ENCODE results near the gene CASZ1. TPM values are rescaled to one million over a fixed set of nuclear protein-coding genes. Genes with fewer than 3 reads are reported as not detected.

The CASZ1 gene
- total RNA-seq, 1 experiment from 2014 or later: 11.7 TPM

DNA sequence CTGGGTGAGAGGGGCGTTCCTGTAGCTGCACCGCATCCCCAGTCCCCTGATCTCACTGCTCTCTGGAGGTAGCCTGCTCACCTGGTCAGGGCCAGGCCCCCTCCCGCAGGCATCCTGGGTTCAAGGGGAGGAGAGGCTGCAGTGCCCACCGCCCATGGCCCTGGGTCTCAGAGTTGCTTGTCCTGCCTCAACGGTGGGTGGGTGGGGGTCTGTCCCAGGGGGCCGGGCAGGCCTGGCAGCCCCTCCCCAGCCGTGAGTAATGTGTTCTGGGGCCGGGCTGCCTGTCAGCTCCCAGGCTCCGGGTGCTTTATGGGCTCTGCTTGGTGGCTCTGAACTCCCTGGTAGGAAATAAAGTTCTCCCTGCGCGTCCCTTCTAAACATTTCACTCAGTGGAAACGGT, 126.9 kb downstream of the CASZ1 start:
- H3K27ac Mint-ChIP-seq: no peak overlapping the region
- no peaks in the 10 kb centered on the region for H3K36me3 Mint-ChIP-seq
- DNase-seq (ENCODE audit: low spot score) (no peak), ATAC-seq (no peak)
- H3K4me3 Mint-ChIP-seq: no peak overlapping the region
- H3K27me3 Mint-ChIP-seq (ENCODE audit: low read depth): no peaks in the 10 kb centered on the region
- CTCF ChIA-PET: interaction anchor here (1.1 kb wide), 1 partner anchor 39 kb away, joined by 3 read pairs; no protein-coding TSS in a partner anchor
- TF ChIP-seq FOXK1 (CRISPR knock-in tag; IDR thresholded peaks at IDR 0.05): no peak
- TF ChIP-seq NR1H2 (CRISPR knock-in tag; IDR thresholded peaks at IDR 0.05): no peak
- TF ChIP-seq ETV6 (CRISPR knock-in tag; IDR thresholded peaks at IDR 0.05): no peak
- TF ChIP-seq FOXP4 (CRISPR knock-in tag; IDR thresholded peaks at IDR 0.05): no peak
- TF ChIP-seq TEAD4 (CRISPR knock-in tag; IDR thresholded peaks at IDR 0.05): no peak
- TF ChIP-seq E2F4 (CRISPR knock-in tag; IDR thresholded peaks at IDR 0.05; ENCODE audit: borderline replicate concordance, low read depth): no peak
- TF ChIP-seq TCF7 (CRISPR knock-in tag; IDR thresholded peaks at IDR 0.05; ENCODE audit: low read depth): no peak
- no peak for TF ChIP-seq MLX (CRISPR knock-in tag; IDR thresholded peaks at IDR 0.05)
- no peak for TF ChIP-seq SOX15 (CRISPR knock-in tag; IDR thresholded peaks at IDR 0.05)
- TF ChIP-seq RORB (CRISPR knock-in tag; IDR thresholded peaks at IDR 0.05): no peak
- no peak for TF ChIP-seq JUN (CRISPR knock-in tag; IDR thresholded peaks at IDR 0.05)
- TF ChIP-seq, protein P1, sequence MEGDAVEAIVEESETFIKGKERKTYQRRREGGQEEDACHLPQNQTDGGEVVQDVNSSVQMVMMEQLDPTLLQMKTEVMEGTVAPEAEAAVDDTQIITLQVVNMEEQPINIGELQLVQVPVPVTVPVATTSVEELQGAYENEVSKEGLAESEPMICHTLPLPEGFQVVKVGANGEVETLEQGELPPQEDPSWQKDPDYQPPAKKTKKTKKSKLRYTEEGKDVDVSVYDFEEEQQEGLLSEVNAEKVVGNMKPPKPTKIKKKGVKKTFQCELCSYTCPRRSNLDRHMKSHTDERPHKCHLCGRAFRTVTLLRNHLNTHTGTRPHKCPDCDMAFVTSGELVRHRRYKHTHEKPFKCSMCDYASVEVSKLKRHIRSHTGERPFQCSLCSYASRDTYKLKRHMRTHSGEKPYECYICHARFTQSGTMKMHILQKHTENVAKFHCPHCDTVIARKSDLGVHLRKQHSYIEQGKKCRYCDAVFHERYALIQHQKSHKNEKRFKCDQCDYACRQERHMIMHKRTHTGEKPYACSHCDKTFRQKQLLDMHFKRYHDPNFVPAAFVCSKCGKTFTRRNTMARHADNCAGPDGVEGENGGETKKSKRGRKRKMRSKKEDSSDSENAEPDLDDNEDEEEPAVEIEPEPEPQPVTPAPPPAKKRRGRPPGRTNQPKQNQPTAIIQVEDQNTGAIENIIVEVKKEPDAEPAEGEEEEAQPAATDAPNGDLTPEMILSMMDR (IDR thresholded peaks at IDR 0.05): no peak
- TF ChIP-seq ZBTB21 (CRISPR knock-in tag; IDR thresholded peaks at IDR 0.05; ENCODE audit: borderline replicate concordance): no peak
- POLR2A ChIA-PET: interaction anchor here (1.3 kb wide), 1 partner anchor 10 kb away, joined by 3 read pairs; no protein-coding TSS in a partner anchor
- peaks cover 16% of the 10 kb centered on the region for H3K4me1 Mint-ChIP-seq
- H3K9me3 Mint-ChIP-seq: no peaks in the 10 kb centered on the region

- no peak overlapping the region for H3K4me3 Mint-ChIP-seq
- H3K9me3 Mint-ChIP-seq: no peaks in the 10 kb centered on the region
- ATAC-seq: peak; percentile 4; the same call in 1 of the 2 replicates
- peaks cover 24% of the 10 kb centered on the region for H3K4me1 Mint-ChIP-seq
- no peaks in the 10 kb centered on the region for H3K27me3 Mint-ChIP-seq (ENCODE audit: low read depth)
- H3K36me3 Mint-ChIP-seq: no peaks in the 10 kb centered on the region
- H3K27ac Mint-ChIP-seq: peak overlapping the region; percentile 37; the same call in 1 of the 2 replicates
- ChIA-PET POLR2A (no interaction called here), CTCF (interaction anchor here (0.8 to 2.3 kb wide), 8 partner anchors 9 to 330 kb away, joined by 3 to 6 read pairs (median 4); no protein-coding TSS in a partner anchor)
- peak; percentile 38 for DNase-seq (ENCODE audit: low spot score)
- TF ChIP-seq ZNF232 (CRISPR knock-in tag; IDR thresholded peaks at IDR 0.05) (no peak), SP1 (CRISPR knock-in tag; conservative IDR thresholded peaks at IDR 0.05) (no peak), E2F4 (CRISPR knock-in tag; IDR thresholded peaks at IDR 0.05; ENCODE audit: borderline replicate concordance, low read depth) (no peak), USF2 (CRISPR knock-in tag; IDR thresholded peaks at IDR 0.05) (no peak), FOXJ3 (CRISPR knock-in tag; IDR thresholded peaks at IDR 0.05; ENCODE audit: borderline replicate concordance) (no peak), MLX (CRISPR knock-in tag; IDR thresholded peaks at IDR 0.05) (no peak), CREM (CRISPR knock-in tag; IDR thresholded peaks at IDR 0.05) (no peak), SMAD3 (CRISPR knock-in tag; IDR thresholded peaks at IDR 0.05; ENCODE audit: borderline replicate concordance) (no peak), ZNF425 (CRISPR knock-in tag; conservative IDR thresholded peaks at IDR 0.05) (no peak), ATF2 (CRISPR knock-in tag; IDR thresholded peaks at IDR 0.05; ENCODE audit: borderline replicate concordance, low read depth) (no peak)
Observed at GRCh38 chr1:10667861-10668761, 128.3 kb downstream of the CASZ1 start.

Measured in WTC11 (cell line).